Measurements from ENCODE around the gene STMP1.

GRCh38 chr7:135707570-135707966 is 45.3 kb downstream of the STMP1 start:
- TF ChIP-seq CEBPB (IDR thresholded peaks at IDR 0.05; ENCODE audit: low read depth, low read length) = no peak
- no peak for TF ChIP-seq CTCF (conservative IDR thresholded peaks at IDR 0.05; ENCODE audit: low read depth, low read length)
- no peak for TF ChIP-seq RAD21 (IDR thresholded peaks at IDR 0.05; ENCODE audit: low read length)

Measured in IMR-90 (cell line).